HL-60/S4 treated with retinoic acid at 250 ng/mL for 4 days and 3 days (cell line): ENCODE measurements around the gene ARHGEF4.
"Not testable (repeated sequence)": the region's sequence is repeated elsewhere in the genome, so short reads cannot be mapped to it uniquely, and the experiment has no call there.

Experiments
- in situ Hi-C: fragments of 300-500 bp; cut with MboI; formaldehyde crosslinking; loops from 2 replicates; pipeline ENCODE4 v1.7.0; 2022; ENCODE audit warnings: low sequenced_read_pairs

The ARHGEF4 gene

GRCh38 chr2:131067465-131068125 is 230.9 kb downstream of the ARHGEF4 start:
- in situ Hi-C loops, result no loop called here

- in situ Hi-C loops, result not testable (repeated sequence)
Observed at GRCh38 chr2:131068172-131068571, 231.5 kb downstream of the ARHGEF4 start.

- in situ Hi-C loops, result not testable (repeated sequence)
Observed at GRCh38 chr2:131075578-131075977, 238.9 kb downstream of the ARHGEF4 start.

GRCh38 chr2:131076707-131077106 is 240.0 kb downstream of the ARHGEF4 start:
- in situ Hi-C loops, result no loop called here

- in situ Hi-C loops, result no loop called here
Observed at GRCh38 chr2:131077182-131077846, 240.6 kb downstream of the ARHGEF4 start.

- in situ Hi-C loops, result no loop called here
Observed at GRCh38 chr2:131077966-131078365, 241.3 kb downstream of the ARHGEF4 start.

GRCh38 chr2:131079931-131080330 is 243.2 kb downstream of the ARHGEF4 start:
- in situ Hi-C loops, result not testable (repeated sequence)

- in situ Hi-C loops, result no loop called here
Observed at GRCh38 chr2:131081190-131081589, 244.5 kb downstream of the ARHGEF4 start.

- in situ Hi-C loops, result no loop called here
Observed at GRCh38 chr2:131085646-131086045, 248.9 kb downstream of the ARHGEF4 start.

- in situ Hi-C loops, result no loop called here
Observed at GRCh38 chr2:131092458-131093005, 255.8 kb downstream of the ARHGEF4 start.

GRCh38 chr2:131093006-131093695 is 256.4 kb downstream of the ARHGEF4 start, which contains the start of gene FAM168B:
FAM168B (minus strand) TSS chr2:131093460; CDS start chr2:131082646, 10,814 bp downstream.
- in situ Hi-C loops, result no loop called here

- in situ Hi-C loops, result no loop called here
Observed at GRCh38 chr2:131093696-131094462, 257.2 kb downstream of the ARHGEF4 start.

- in situ Hi-C loops, result no loop called here
Observed at GRCh38 chr2:131094463-131095281, 258.0 kb downstream of the ARHGEF4 start.
